Activated CD8-positive, alpha-beta memory T cell treated with anti-CD3 and anti-CD28 coated beads for 24 hours (primary cell): ENCODE data around the gene FOXL2.

ENCODE experiments used
- DNase-seq: peaks from one replicate; pipeline ENCODE4 v3.0.0-alpha.2; 2020

Gene FOXL2

DNA sequence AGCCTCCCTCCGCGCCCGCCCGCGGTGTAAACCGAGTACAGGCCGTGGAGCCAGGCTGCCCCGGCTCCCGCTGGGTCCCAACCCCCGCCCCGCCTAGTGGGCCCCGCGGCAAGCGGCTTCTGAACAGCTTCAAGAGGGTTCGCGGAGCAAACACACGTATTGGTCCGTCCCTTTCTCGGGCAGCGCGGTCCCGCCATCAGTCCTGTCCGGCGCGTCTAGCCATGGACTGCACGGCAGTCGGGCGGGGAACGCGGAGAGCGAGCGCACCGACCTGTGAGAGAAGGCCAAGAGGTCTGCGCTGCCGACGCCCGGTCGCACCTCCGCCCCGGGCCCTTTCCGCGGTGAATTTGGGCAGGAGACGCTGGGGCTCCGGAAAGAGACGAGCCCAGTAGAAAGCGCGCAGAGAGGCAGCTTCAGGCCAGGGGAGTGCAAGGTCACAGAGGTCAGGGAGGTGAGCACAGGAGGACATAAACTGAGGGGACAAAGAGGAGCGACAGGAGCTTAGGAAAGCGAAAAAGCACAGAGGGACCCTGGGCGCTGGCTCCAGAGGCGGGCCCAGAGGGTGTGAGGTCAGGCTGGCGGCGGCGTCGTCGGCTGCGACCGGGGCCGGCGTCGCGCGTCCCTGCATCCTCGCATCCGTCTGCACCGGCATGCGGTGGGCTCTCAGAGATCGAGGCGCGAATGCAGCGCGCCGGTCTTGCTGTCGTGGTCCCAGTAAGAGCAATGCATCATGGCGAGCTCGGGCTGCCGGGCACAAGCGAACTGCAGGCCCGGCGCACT, 1.8 kb downstream of the FOXL2 start:
- peak; percentile 72 for DNase-seq

- DNase-seq = no peak
These were observed 2.3 kb downstream of the FOXL2 start for GRCh38 chr3:138944654-138944928.

DNA sequence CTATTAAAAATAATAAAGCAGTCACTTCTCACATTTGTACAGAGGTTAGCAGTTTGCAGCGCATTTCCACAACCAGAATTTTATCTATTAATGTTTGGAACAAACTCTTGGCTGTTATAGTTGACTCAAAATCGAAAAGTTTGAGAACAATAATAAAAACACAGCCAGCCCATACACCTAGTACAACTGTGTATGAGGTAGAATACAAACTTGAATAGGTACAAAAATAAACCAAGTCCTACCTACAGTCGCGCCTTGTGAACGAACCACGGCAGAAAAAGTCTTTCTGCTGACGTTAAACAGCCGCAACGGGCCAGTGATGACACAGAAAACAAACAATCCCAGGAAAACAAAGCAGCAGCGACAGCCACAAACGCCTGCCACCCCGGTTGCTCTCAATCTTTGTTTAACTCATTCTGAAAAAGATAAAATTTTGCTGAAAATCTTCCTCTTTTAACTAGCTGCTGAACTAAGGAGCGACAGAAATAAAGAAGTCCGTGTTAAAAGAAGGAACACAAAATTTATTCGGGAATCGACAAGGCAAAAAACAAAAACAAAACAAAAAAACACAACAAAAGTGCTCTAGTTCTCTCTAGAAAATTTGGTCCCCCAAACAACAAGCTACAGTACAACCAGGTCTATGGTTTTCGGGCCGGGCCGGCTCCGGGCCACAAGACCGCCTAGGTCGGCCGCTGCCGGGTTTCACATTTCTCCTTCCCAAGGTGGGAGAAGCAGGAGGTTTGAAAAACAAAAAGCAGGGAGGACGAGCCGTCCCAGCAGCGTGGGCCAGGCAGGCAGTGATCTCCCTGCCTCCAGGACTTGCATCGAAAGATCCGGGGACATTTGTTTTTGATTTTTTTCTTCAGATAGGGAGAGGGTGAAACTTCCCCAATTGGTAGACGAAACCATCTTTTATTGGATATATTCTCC, 2.9 kb downstream of the FOXL2 start:
- peak; percentile 59 for DNase-seq

DNA sequence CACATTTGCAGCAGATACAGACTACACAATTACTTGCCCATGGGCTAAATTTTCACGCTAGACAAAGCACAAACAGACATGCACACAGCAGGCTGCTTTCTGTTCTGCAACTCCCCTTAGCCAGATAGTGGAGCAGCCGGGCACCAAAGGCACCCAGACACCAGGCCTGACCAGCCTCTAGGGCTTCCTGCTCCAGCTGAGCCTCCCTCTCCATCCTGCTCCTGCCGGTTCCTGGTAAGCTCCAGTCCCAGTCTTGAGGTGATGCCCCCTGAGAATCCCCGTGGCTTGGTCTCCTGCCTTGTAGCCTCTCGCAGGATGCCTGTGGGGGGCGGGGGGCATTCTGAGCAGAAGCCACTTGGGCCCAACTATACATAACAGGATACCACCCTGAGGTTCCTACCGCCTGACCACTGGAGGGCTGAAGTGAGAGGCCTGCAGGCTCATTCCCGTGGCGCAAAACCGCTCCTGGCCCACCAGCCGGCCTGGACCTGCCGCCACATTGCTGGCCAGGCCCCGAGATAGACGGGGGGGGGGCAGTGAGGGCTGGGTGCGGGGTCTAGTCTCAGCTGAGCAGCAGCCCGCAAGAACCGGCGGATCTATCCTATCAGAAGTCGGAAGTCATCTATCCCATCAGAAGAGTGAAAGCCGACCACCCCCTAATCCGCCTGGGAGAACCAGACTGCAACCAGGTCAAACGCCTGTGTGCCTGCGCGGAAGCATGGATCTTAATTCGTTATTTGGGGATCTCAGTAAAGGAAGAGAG, 3.9 kb downstream of the FOXL2 start:
- DNase-seq = peak; percentile 58

GRCh38 chr3:138942271-138942670, 4.7 kb downstream of the FOXL2 start:
- peak; percentile 47 for DNase-seq

DNA sequence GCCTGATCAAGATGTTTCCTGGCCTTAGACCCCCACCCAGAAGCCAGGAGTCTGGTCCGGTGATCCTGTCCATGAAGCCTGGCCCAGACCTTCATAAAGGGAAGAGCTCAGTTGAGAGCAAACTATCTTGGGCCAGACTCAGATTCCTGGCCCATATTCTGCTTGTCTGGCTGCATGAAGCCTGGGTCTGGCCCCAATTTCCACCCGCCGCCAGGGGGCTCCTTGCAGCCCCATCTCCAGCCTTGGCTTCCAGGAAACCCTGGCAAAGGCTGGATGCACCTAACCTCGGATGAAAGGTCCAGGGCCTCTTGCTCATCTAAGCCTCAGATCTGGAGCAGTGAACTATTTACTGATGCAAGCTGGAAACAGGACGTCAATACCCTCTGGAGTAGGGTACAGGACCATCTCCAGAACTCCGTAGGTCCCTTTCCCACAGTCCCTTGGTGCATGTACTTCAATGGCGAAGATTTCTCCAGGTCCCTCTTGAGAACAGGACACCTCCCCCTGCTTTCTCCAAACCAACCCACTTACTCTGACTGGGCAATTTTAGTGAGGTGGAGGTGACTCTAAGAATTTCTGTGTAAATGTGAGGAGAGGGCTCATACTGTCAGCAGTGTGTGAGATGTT, 5.6 kb downstream of the FOXL2 start:
- DNase-seq = no peak

GRCh38 chr3:138940446-138940845, 6.5 kb downstream of the FOXL2 start:
- DNase-seq = no peak

DNA sequence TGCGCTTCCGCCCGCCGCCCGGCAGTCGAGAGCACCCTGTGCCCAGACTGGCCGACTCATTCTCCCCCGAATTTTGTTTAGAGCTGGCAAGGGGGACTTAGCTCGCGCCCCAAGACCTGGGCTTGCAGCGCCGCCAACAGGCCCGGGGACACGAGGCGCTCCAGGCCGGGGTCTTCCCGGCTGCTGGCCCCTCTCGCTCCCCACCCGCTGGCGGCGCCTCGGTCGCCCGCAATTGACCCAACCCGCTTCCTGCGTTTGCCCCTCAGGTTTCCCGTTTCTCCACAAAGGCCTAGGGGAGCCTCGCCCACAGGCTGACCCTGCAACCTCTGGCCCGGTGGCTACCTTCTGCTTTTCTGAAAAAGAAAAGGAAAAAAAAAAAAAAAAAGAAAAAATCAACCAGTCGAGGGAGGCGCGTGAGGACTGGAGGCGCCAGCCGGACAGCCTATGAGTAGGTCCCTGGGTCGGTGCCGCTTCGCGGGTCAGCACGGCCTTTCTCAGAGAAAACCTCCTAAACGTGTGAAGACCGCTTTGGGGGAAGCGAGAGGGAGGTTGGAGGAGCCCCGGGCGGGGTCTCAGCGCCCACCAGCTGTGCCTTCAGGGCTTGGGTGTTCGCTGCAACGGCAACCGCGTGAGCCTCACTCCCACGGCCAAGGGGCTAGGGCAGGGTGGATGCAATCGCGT, 7.2 kb downstream of the FOXL2 start:
- no peak for DNase-seq

DNA sequence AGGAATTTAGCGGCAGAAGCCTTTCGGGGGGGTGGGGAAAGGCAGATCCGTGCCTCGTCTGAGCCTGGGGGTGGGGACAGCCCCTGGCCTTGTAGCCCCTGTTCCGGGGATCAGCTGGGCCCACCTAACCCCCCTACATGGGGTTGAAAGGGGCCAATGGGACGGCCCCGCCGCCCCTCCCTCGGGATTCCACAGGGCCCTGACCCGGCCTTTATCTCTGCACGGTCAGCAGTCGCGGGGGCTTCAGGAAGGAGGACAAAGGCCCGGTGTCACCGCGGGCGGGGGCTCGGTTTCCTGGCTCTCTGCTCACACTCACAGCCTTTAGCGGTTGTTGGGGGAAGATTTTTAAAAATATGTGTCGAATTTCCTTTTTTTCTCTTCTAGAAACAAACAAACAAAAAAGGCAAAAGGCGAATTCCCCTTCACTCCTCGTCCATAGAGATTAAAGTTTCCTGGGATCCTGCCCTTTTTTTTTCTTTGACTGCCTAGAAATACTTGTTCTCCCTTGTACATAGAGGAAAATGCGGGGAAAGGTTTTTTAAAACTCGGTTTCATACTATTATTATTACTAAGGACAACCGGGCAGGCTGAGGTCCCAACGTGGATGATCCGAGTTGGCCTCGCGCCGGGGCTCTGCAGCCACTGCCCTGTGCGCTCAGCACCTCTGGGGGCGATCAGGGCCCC, 7.9 kb downstream of the FOXL2 start:
- no peak for DNase-seq

GRCh38 chr3:138938056-138938876, 8.7 kb downstream of the FOXL2 start:
- peak; percentile 69 for DNase-seq

DNA sequence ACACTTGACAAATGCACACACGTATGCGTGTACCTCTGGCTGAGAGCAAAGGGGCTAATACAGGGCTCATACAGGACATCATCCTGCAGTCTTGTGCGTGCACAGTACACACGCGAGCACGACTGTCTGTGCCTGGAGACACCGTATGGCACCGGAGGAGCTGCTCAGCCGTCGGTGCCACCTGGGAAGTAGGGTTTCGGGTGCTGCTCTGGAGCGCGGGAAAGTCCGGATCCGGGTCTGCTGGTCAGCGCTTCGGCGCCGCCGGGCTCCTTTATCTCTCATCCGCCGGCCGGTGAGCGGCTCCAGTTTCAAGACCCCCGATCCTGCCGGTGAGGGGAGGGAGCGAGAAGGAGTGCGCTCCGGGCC, 9.3 kb downstream of the FOXL2 start:
- DNase-seq = no peak

GRCh38 chr3:138936741-138937689, 9.9 kb downstream of the FOXL2 start:
- no peak for DNase-seq

DNA sequence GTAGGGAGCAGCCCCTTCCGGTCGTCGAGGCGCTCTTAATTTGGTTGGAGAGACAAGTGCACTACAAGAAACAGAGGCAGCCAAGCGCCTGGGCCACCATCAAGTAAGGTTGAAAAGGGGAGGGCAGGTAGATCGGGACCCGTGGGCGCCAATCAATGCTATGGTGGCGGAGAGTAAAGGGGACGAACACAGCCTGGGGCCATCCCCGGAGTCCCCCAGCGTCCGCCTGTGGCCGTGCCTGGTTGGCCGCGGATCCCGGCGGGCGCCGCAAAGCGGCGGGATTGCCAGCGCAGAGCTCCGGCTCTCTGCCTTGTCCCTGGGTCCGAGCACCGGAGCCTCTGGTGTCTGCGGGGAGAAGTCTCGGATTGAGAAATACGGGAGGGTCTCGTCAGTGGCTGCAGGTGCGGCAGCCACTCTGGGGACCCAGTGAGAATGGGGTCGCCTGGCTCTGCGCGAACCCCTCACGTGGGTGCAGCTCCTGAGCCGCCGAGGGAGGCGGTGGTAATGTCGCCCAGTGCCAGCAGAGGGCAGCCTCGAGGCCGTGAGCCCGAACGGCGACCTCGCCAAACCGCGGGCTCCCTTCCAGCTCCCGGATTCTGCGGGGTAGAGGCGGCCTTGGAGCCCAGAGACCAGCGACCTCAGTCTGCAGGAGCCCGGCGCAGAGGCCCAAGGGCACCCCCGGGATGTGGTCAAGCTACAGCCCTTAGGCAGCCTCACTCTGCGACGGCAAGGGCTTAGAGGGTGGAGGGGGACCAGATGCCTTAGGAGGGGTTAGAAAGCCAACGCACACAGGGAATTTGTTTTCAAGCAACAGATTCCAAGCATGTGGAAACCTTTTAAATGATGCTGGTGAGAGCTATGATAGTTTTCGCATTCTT, 10.8 kb downstream of the FOXL2 start:
- peak; percentile 92 for DNase-seq

GRCh38 chr3:138935505-138935862, 11.5 kb downstream of the FOXL2 start:
- no peak for DNase-seq

DNA sequence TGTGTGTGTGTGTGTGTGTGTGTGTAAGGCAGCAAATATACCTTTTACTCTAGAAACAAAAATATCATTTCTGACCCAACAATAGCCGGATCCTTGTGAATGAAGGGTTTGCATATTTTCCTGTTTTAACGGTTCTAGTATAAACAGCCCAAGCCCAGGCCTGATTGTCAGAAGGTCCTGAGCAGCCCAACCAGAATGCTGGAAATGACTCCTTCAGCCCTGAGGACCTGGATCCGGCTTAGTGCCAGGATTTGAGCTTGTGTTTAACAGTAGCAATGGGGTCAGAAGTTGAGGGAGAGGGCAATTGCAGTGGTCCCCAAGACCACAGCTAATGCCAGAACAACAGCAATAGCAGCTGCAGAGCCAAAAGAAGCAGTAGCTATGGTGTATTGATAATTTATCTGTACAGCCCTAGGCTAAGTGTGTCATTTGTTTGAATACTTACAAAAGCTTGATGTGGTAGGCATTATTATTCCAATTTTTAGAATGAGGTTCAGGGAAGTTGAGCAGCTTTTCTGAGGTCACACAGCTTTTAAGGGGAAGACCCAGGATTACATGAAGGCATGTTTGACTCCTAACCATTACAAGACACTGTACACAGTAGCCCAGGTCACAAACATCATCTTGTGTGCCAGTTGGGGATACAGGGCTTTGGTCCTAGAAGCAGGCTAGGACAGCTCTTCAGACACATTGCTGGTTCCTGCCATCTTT, 12.8 kb downstream of the FOXL2 start:
- DNase-seq = no peak

DNA sequence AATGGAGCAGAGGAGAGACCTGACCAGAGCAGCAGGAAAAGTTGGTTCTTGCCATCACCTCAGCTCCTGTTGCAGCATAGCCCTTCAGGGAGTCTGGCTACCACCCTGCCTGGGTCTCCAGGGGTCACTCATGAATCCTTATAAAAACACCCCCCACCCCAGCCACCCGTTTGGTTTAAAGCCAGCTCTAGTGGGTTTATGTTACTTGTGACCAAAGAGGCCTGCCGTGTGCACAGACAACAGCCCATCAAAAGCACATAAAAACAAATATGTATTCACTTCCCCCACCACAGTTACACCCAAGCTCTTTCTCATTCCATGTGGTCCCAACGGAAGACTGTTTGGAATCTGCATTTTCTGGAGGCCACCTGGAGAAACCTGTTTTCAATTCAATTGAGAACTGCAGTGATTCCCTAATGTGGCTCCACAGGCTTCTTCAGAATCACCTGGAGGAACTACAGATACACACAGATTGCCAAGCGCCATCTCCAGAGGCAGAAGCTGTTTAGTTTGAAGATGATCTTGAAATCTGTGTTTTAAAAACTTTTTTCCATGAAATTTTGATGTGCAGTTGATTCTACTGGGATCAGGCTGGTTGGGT, 13.8 kb downstream of the FOXL2 start:
- no peak for DNase-seq

DNA sequence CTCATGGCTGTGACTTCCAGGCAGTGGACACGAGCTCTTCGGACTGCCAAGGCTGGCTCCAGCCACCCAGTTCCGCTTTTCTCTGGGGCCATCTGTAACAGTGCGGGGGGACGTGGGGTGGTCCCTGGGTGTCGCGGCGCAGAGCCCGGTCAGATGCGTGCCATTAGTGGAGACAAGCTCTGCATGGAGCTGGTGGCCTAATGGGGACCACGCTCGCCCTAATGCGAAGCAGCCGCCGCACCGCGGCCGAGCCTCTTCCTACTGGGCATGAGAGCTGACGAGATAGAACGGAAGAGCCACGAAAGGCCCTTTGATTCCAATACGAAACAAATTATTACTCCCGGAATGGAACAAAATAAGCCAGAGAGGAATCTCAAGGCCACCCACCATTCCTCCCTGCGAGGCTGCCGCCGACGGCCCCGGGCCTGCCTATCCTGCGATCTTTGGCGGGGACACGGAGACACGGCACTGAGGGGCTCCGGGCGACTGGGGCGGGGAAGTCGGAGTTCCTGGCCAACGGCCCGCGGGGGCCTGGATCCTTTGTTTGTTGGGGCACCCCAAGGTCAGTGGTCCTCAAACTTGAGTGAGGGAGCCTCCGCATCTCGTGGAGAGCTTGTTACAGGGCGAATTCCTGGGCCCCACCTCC, 18.1 kb downstream of the FOXL2 start:
- DNase-seq = no peak
